ENCODE data around the gene FILIP1L.

Gene FILIP1L

GRCh38 chr3:99958222-99958912, 155.9 kb downstream of the FILIP1L start:
- Histone ChIP-seq H3K9ac (ENCODE audit: low read length) (no peak overlapping the region), H2AFZ (ENCODE audit: low read depth, low read length, severe bottlenecking) (no peak overlapping the region), H4K20me1 (ENCODE audit: low read depth, low read length) (no peaks in the 10 kb centered on the region), H3K4me2 (ENCODE audit: low read depth, low read length, poor library complexity, severe bottlenecking) (no peak overlapping the region), H3F3A (ENCODE audit: insufficient read depth) (no peaks in the 10 kb centered on the region), H3K36me3 (ENCODE audit: low read length) (no peaks in the 10 kb centered on the region), H3K9me2 (replicated peaks; ENCODE audit: insufficient read depth, low read length) (no peaks in the 10 kb centered on the region), H3K4me3 (ENCODE audit: insufficient read depth, low read length, poor library complexity, severe bottlenecking) (no peak overlapping the region), H3K9me3 (ENCODE audit: insufficient read depth, low read length) (no peaks in the 10 kb centered on the region), H3K27ac (ENCODE audit: low read depth, low read length) (no peak overlapping the region), H3K27me3 (ENCODE audit: low read length) (no peaks in the 10 kb centered on the region), H3K79me2 (ENCODE audit: insufficient read depth, low read length) (no peaks in the 10 kb centered on the region)
- no peak for TF ChIP-seq CTCF (IDR thresholded peaks at IDR 0.05; ENCODE audit: insufficient read depth, low read length, poor library complexity, severe bottlenecking)
- TF ChIP-seq EZH2phosphoT487 (conservative IDR thresholded peaks at IDR 0.05; ENCODE audit: low read length) = no peak

GRCh38 chr3:99957151-99957796, 157.0 kb downstream of the FILIP1L start:
- TF ChIP-seq CTCF (IDR thresholded peaks at IDR 0.05; ENCODE audit: insufficient read depth, low read length, poor library complexity, severe bottlenecking) (no peak), EZH2phosphoT487 (conservative IDR thresholded peaks at IDR 0.05; ENCODE audit: low read length) (no peak)
- no peaks in the 10 kb centered on the region for H3K27me3 ChIP-seq (ENCODE audit: low read length)
- no peaks in the 10 kb centered on the region for H3K36me3 ChIP-seq (ENCODE audit: low read length)
- no peaks in the 10 kb centered on the region for H3K9me3 ChIP-seq (ENCODE audit: insufficient read depth, low read length)
- H3F3A ChIP-seq (ENCODE audit: insufficient read depth) = no peaks in the 10 kb centered on the region
- H2AFZ ChIP-seq (ENCODE audit: low read depth, low read length, severe bottlenecking) = no peak overlapping the region
- no peak overlapping the region for H3K4me3 ChIP-seq (ENCODE audit: insufficient read depth, low read length, poor library complexity, severe bottlenecking)
- H3K79me2 ChIP-seq (ENCODE audit: insufficient read depth, low read length) = no peaks in the 10 kb centered on the region
- H3K9ac ChIP-seq (ENCODE audit: low read length) = no peak overlapping the region
- no peak overlapping the region for H3K27ac ChIP-seq (ENCODE audit: low read depth, low read length)
- H3K9me2 ChIP-seq (replicated peaks; ENCODE audit: insufficient read depth, low read length) = no peaks in the 10 kb centered on the region
- no peak overlapping the region for H3K4me2 ChIP-seq (ENCODE audit: low read depth, low read length, poor library complexity, severe bottlenecking)
- no peaks in the 10 kb centered on the region; the same call in 1 of the 2 replicates for H4K20me1 ChIP-seq (ENCODE audit: low read depth, low read length)

- TF ChIP-seq CTCF (IDR thresholded peaks at IDR 0.05; ENCODE audit: insufficient read depth, low read length, poor library complexity, severe bottlenecking) = no peak
- TF ChIP-seq EZH2phosphoT487 (conservative IDR thresholded peaks at IDR 0.05; ENCODE audit: low read length) = no peak
- no peaks in the 10 kb centered on the region for H3K36me3 ChIP-seq (ENCODE audit: low read length)
- H3K79me2 ChIP-seq (ENCODE audit: insufficient read depth, low read length) = no peaks in the 10 kb centered on the region
- H4K20me1 ChIP-seq (ENCODE audit: low read depth, low read length) = no peaks in the 10 kb centered on the region; the same call in 1 of the 2 replicates
- H3K27ac ChIP-seq (ENCODE audit: low read depth, low read length) = no peak overlapping the region
- H3K9me2 ChIP-seq (replicated peaks; ENCODE audit: insufficient read depth, low read length) = no peaks in the 10 kb centered on the region
- no peak overlapping the region for H2AFZ ChIP-seq (ENCODE audit: low read depth, low read length, severe bottlenecking)
- H3K9me3 ChIP-seq (ENCODE audit: insufficient read depth, low read length) = no peaks in the 10 kb centered on the region
- no peak overlapping the region for H3K4me3 ChIP-seq (ENCODE audit: insufficient read depth, low read length, poor library complexity, severe bottlenecking)
- no peak overlapping the region for H3K4me2 ChIP-seq (ENCODE audit: low read depth, low read length, poor library complexity, severe bottlenecking)
- no peaks in the 10 kb centered on the region for H3F3A ChIP-seq (ENCODE audit: insufficient read depth)
- H3K9ac ChIP-seq (ENCODE audit: low read length) = no peak overlapping the region
- H3K27me3 ChIP-seq (ENCODE audit: low read length) = no peaks in the 10 kb centered on the region
These were observed 158.3 kb downstream of the FILIP1L start for GRCh38 chr3:99955773-99956562.
